DOHH2 (cell line): ENCODE results near the gene CRIM1.

Source experiments
- H3F3A ChIP-seq: fragments of 200-600 bp; sonication (generic), shearing (Covaris generic); 2 replicates; pipeline ENCODE4 v1.6.0; 2016; ENCODE audit warnings: antibody characterized with exemption, mild to moderate bottlenecking; ENCODE audit not compliant: control insufficient read depth, insufficient read depth
- H3K27ac ChIP-seq: fragments of 200-600 bp; sonication (generic); 2 replicates; pipeline ENCODE4 v1.5.1; 2014; ENCODE audit warnings: low read depth, mild to moderate bottlenecking, low read length, moderate library complexity
- H3K27me3 ChIP-seq: fragments of 200-600 bp; sonication (generic); 2 replicates; pipeline ENCODE4 v1.6.1; 2014; ENCODE audit warnings: mild to moderate bottlenecking, low read length, mixed read lengths; ENCODE audit not compliant: control insufficient read depth
- H3K36me3 ChIP-seq: fragments of 200-600 bp; sonication (generic); 2 replicates; pipeline ENCODE4 v1.6.1; 2014; ENCODE audit warnings: mild to moderate bottlenecking, low read length, moderate library complexity, mixed read lengths; ENCODE audit not compliant: control insufficient read depth
- H3K4me1 ChIP-seq: fragments of 200-600 bp; sonication (generic); 2 replicates; pipeline ENCODE4 v1.6.1; 2014; ENCODE audit warnings: mild to moderate bottlenecking, low read length, mixed read lengths; ENCODE audit not compliant: control insufficient read depth
- H3K4me2 ChIP-seq: fragments of 200-600 bp; sonication (generic); 2 replicates; pipeline ENCODE4 v1.6.0; 2014; ENCODE audit warnings: mild to moderate bottlenecking, low read length, moderate library complexity
- H3K4me3 ChIP-seq: fragments of 200-600 bp; sonication (generic); 2 replicates; pipeline ENCODE4 v1.5.1; 2014; ENCODE audit warnings: mild to moderate bottlenecking, low read length, mixed read lengths
- H3K79me2 ChIP-seq: fragments of 200-600 bp; sonication (generic); 2 replicates; pipeline ENCODE4 v1.6.1; 2014; ENCODE audit warnings: mild to moderate bottlenecking, low read length, mixed read lengths; ENCODE audit not compliant: control insufficient read depth
- H3K9me2 ChIP-seq: fragments of 200-600 bp; sonication (generic); replicated peaks from 2 replicates; pipeline ENCODE4 v1.6.1; 2014; ENCODE audit warnings: mild to moderate bottlenecking, low read length, mixed read lengths; ENCODE audit not compliant: control insufficient read depth
- H3K9me3 ChIP-seq: fragments of 200-600 bp; sonication (generic); 2 replicates; pipeline ENCODE4 v1.6.1; 2014; ENCODE audit warnings: antibody characterized with exemption, low read length, mixed read lengths; ENCODE audit not compliant: control insufficient read depth, insufficient read depth
- H4K20me1 ChIP-seq: fragments of 200-600 bp; sonication (generic); 2 replicates; pipeline ENCODE4 v1.6.0; 2014; ENCODE audit warnings: low read depth, mild to moderate bottlenecking, antibody characterized with exemption, low read length, moderate library complexity; ENCODE audit not compliant: control insufficient read depth, insufficient read depth
- EZH2phosphoT487 ChIP-seq: fragments of 200-600 bp; sonication (generic); IDR thresholded peaks from 2 replicates; pipeline ENCODE4 v1.6.1; 2017; ENCODE audit warnings: borderline replicate concordance, mild to moderate bottlenecking, antibody characterized with exemption, low read length, moderate library complexity, mixed read lengths
- TF ChIP-seq, protein P1 (sequence below): fragments of 200-600 bp; sonication (generic); IDR thresholded peaks from one replicate; pipeline ENCODE4 v1.5.1; 2014; ENCODE audit warnings: antibody characterized with exemption, mild to moderate bottlenecking, low read depth, low read length; ENCODE audit not compliant: poor library complexity, severe bottlenecking

The CRIM1 gene

GRCh38 chr2:36500072-36500471, 144.5 kb downstream of the CRIM1 start:
- Histone ChIP-seq H3K27me3 (no peaks in the 10 kb centered on the region), H3K4me1 (no peaks in the 10 kb centered on the region), H3F3A (no peaks in the 10 kb centered on the region), H3K4me2 (no peak overlapping the region), H3K4me3 (no peak overlapping the region), H3K79me2 (no peaks in the 10 kb centered on the region), H3K36me3 (peaks cover 28% of the 10 kb centered on the region), H4K20me1 (no peaks in the 10 kb centered on the region), H3K27ac (no peak overlapping the region), H3K9me2 (no peaks in the 10 kb centered on the region), H3K9me3 (no peaks in the 10 kb centered on the region)
- TF ChIP-seq EZH2phosphoT487, result no peak
- TF ChIP-seq, protein P1, sequence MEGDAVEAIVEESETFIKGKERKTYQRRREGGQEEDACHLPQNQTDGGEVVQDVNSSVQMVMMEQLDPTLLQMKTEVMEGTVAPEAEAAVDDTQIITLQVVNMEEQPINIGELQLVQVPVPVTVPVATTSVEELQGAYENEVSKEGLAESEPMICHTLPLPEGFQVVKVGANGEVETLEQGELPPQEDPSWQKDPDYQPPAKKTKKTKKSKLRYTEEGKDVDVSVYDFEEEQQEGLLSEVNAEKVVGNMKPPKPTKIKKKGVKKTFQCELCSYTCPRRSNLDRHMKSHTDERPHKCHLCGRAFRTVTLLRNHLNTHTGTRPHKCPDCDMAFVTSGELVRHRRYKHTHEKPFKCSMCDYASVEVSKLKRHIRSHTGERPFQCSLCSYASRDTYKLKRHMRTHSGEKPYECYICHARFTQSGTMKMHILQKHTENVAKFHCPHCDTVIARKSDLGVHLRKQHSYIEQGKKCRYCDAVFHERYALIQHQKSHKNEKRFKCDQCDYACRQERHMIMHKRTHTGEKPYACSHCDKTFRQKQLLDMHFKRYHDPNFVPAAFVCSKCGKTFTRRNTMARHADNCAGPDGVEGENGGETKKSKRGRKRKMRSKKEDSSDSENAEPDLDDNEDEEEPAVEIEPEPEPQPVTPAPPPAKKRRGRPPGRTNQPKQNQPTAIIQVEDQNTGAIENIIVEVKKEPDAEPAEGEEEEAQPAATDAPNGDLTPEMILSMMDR, result no peak

- Histone ChIP-seq H3K9me3 (no peaks in the 10 kb centered on the region), H3F3A (no peaks in the 10 kb centered on the region), H3K79me2 (no peaks in the 10 kb centered on the region), H3K9me2 (no peaks in the 10 kb centered on the region), H3K4me2 (no peak overlapping the region), H4K20me1 (no peaks in the 10 kb centered on the region), H3K4me3 (no peak overlapping the region), H3K4me1 (no peaks in the 10 kb centered on the region), H3K27me3 (no peaks in the 10 kb centered on the region), H3K36me3 (peaks cover 25% of the 10 kb centered on the region), H3K27ac (no peak overlapping the region)
- no peak for TF ChIP-seq EZH2phosphoT487
- TF ChIP-seq, protein P1, result no peak
Measured at GRCh38 chr2:36502081-36502480, 146.5 kb downstream of the CRIM1 start.

DNA sequence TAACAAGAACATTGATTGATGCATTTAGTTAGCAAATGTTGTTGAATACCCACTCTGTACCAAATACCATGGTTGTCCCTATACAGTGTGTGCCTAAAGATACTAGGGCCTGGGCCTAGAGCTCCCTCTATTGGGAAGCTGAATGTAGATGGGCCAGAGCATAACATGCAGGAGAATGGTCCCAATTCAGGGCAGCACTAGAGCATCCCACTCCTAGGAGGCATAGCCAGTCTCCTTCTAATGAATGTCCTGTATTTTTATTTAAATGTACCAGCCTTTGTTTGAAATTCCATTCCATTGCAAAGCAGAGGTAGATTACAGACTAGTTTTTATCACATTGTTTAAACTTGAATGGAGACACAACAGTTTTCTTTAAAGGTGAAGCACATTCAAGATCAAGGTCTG, 151.8 kb downstream of the CRIM1 start:
- TF ChIP-seq, protein P1, result peak; percentile 81
- no peak for TF ChIP-seq EZH2phosphoT487
- Histone ChIP-seq H3K9me2 (no peaks in the 10 kb centered on the region), H3K9me3 (no peaks in the 10 kb centered on the region), H3K27ac (no peak overlapping the region), H3K4me3 (no peak overlapping the region), H3F3A (no peaks in the 10 kb centered on the region), H3K4me1 (no peaks in the 10 kb centered on the region), H4K20me1 (no peaks in the 10 kb centered on the region), H3K27me3 (no peaks in the 10 kb centered on the region), H3K36me3 (peaks cover 38% of the 10 kb centered on the region), H3K79me2 (no peaks in the 10 kb centered on the region), H3K4me2 (no peak overlapping the region)

DNA sequence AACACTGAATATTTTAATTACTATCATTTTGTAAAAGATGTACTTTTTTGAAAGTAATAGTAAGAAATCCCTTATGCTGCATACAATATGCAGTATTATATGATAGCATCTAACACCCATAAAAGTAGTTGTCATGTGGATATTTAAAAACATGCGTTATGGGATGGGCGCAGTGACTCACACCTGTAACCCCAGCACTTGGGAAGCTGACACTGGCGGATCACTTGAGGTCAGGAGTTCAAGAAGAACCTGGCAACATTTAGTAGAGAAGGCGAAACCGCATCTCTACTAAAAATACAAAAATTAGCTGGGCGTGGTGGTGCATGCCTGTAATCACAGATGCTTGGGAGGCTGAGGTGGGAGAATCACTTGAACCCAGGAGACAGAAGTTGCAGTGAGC, 153.5 kb downstream of the CRIM1 start:
- Histone ChIP-seq H3F3A (no peaks in the 10 kb centered on the region), H3K36me3 (peaks cover 49% of the 10 kb centered on the region), H3K4me1 (no peaks in the 10 kb centered on the region), H3K79me2 (no peaks in the 10 kb centered on the region), H3K4me3 (no peak overlapping the region), H4K20me1 (no peaks in the 10 kb centered on the region), H3K9me3 (no peaks in the 10 kb centered on the region), H3K27ac (no peak overlapping the region), H3K4me2 (no peak overlapping the region), H3K27me3 (no peaks in the 10 kb centered on the region), H3K9me2 (no peaks in the 10 kb centered on the region)
- TF ChIP-seq, protein P1, result no peak
